Natural killer cell (primary cell): ENCODE data around the gene TMEM61. TPM values are rescaled to one million over a fixed set of nuclear protein-coding genes. Genes with fewer than 3 reads are reported as not detected.
"Not testable (repeated sequence)": the region's sequence is repeated elsewhere in the genome, so short reads cannot be mapped to it uniquely, and the experiment has no call there.

Experiments used
- ATAC-seq, 3 donors: fragments of 150-1000 bp in 2 of 3; fragments of 200-7000 bp in 1 of 3; cut with Tn5 transposase; 1 replicate in 1 of 3; 2 replicates in 2 of 3; pipeline ENCODE4 v1.10.0; 2021; ENCODE audit warnings: mild to moderate bottlenecking in 2 of 3, moderate library complexity in 2 of 3
- DNase-seq, 2 donors: peaks; one replicate each; pipeline versions ENCODE4 v3.0.0 to v3.0.0-alpha.2; 2013 to 2021; ENCODE audit warnings: mixed read lengths in 1 of 2
- H3K27ac ChIP-seq: one replicate; pipeline ENCODE4 v1.5.1; 2013; ENCODE audit warnings: mild to moderate bottlenecking, low read length
- H3K27me3 ChIP-seq: one replicate; pipeline ENCODE4 v1.6.1; 2013; ENCODE audit warnings: low read length; ENCODE audit not compliant: control insufficient read depth, insufficient read depth
- H3K36me3 ChIP-seq: one replicate; pipeline ENCODE4 v1.6.1; 2013; ENCODE audit warnings: low read length; ENCODE audit not compliant: control insufficient read depth, insufficient read depth
- H3K4me1 ChIP-seq: one replicate; pipeline ENCODE4 v1.6.1; 2013; ENCODE audit warnings: low read length; ENCODE audit not compliant: control insufficient read depth, insufficient read depth
- H3K4me3 ChIP-seq: one replicate; pipeline ENCODE4 v1.5.1; 2013; ENCODE audit warnings: low read length
- H3K9me3 ChIP-seq: one replicate; pipeline ENCODE4 v1.6.1; 2013; ENCODE audit warnings: low read length; ENCODE audit not compliant: control insufficient read depth, insufficient read depth
- H3K27ac Mint-ChIP-seq, 2 donors: one replicate each; pipeline ENCODE4 v1.8.0; 2022; ENCODE audit warnings: mild to moderate bottlenecking in 2 of 2, mixed read lengths in 2 of 2, moderate library complexity in 1 of 2
- H3K27me3 Mint-ChIP-seq, 2 donors: one replicate each; pipeline ENCODE4 v1.8.0; 2022; ENCODE audit warnings: low read depth in 2 of 2, mixed read lengths in 2 of 2
- H3K36me3 Mint-ChIP-seq: one replicate; pipeline ENCODE4 v1.8.0; 2022; ENCODE audit warnings: mixed read lengths
- H3K4me1 Mint-ChIP-seq, 2 donors: one replicate each; pipeline ENCODE4 v1.8.0; 2022; ENCODE audit warnings: mixed read lengths in 2 of 2
- H3K4me3 Mint-ChIP-seq: one replicate; pipeline ENCODE4 v1.8.0; 2022; ENCODE audit warnings: mild to moderate bottlenecking, moderate library complexity, mixed read lengths
- H3K9me3 Mint-ChIP-seq, 2 donors: one replicate each; pipeline ENCODE4 v1.8.0; 2022; ENCODE audit warnings: mixed read lengths in 2 of 2
- CTCF ChIP-seq: fragments of 200-600 bp; IDR thresholded peaks from one replicate; pipeline ENCODE4 v1.8.0; 2022; ENCODE audit warnings: antibody characterized with exemption
- WGBS: methylation state at CpG from one replicate; pipeline ENCODE4 v1.1.7; 2013; ENCODE audit warnings: missing lambda C conversion rate; ENCODE audit not compliant: insufficient coverage; 5-methylcytosine and 5-hydroxymethylcytosine counted together
- intact Hi-C: fragments of 100-400 bp; cut with micrococcal nuclease; formaldehyde crosslinking; loops from one replicate; pipeline ENCODE4 v1.14.2; 2022
- total RNA-seq, 4 donors: library from RNA; stranded (reverse); fragments of 120-200 nt in 1 of 4; gene quantifications; one replicate each; pipeline versions ENCODE4 v1.2.3 to v1.2.4, GENCODE V29; 2013 to 2022

The TMEM61 gene
- total RNA-seq, result not detected
- total RNA-seq (2013), result not detected

DNA sequence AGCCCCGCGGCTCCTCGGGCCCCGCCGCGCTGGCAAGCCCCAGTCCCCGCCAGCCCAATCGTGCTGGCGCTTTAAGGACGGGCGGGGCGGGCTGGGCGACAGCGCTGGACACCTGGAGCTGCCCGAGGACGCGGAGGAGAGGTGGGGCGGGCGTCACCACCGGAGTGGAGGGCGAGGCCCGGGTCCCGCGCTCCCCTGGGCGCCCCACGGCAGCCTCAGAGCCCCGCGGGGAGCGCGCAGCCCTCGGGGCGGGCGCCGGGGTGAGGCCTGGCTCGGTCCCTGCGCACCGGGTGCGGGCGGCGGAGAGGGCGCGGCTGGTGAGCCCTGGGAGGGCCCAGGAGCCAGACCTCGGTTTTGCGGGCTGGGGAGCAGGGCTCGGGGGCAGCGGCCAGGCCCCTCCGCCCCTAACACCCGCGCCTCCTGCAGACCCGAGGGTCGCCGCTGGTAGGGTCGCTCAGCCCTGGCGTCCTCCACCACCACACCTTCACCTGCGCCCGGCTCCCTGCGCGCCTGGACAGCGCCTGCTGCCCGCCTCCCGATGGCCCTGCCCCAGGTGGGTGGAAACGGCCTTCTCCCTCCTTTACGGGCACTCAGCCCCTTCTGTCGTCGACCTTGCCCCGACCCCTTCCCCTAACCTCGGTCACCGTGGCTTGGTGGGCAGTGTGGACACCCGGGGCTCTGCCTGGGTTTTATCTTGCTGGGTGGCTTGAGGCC, at the start of gene TMEM61:
TSS of gene TMEM61 (plus strand) at position 101 of the 714 bp plus-strand sequence. CDS start at position 539, 438 bp downstream.
- no peak for DNase-seq
- Histone ChIP-seq H3K36me3 (no peaks in the 10 kb centered on the region), H3K27me3 (peaks cover 6% of the 10 kb centered on the region), H3K4me1 (no peaks in the 10 kb centered on the region), H3K9me3 (no peaks in the 10 kb centered on the region), H3K4me3 (no peak within 1 kb of the TSS), H3K27ac (no peak within 1 kb of the TSS)
- Mint-ChIP-seq H3K27me3 (peaks cover 38 to 49% of the 10 kb centered on the region in 2 donors), H3K36me3 (no peaks in the 10 kb centered on the region), H3K4me1 (no peaks in the 10 kb centered on the region), H3K4me3 (no peak within 1 kb of the TSS), H3K27ac (no peak within 1 kb of the TSS), H3K9me3 (no peaks in the 10 kb centered on the region)
- ATAC-seq, result no peak
- intact Hi-C loops, result no loop called here
- 13% methylated on average over 69 of the region's 69 CpGs for WGBS
- no peak for TF ChIP-seq CTCF

- Mint-ChIP-seq H3K9me3 (no peaks in the 10 kb centered on the region), H3K4me1 (no peaks in the 10 kb centered on the region), H3K36me3 (no peaks in the 10 kb centered on the region), H3K27me3 (peaks cover 4 to 23% of the 10 kb centered on the region in 2 donors), H3K4me3 (no peak overlapping the region), H3K27ac (no peak overlapping the region)
- ATAC-seq (no peak), DNase-seq (no peak)
- H3K27me3 ChIP-seq, result no peaks in the 10 kb centered on the region
- intact Hi-C loops, result no loop called here
- H3K4me1 ChIP-seq, result no peaks in the 10 kb centered on the region
- no peak for TF ChIP-seq CTCF
- H3K36me3 ChIP-seq, result no peaks in the 10 kb centered on the region
- H3K27ac ChIP-seq, result no peak overlapping the region
- WGBS, result 94% methylated on average over 1 of the region's 1 CpG
- H3K9me3 ChIP-seq, result no peaks in the 10 kb centered on the region
- no peak overlapping the region for H3K4me3 ChIP-seq
Observed at GRCh38 chr1:54931275-54931840, 49.1 kb upstream of the TMEM61 start.

- H3K36me3 ChIP-seq, H3K4me1 Mint-ChIP-seq, H3K9me3 ChIP-seq, H3K27ac Mint-ChIP-seq, intact Hi-C loops, H3K4me3 Mint-ChIP-seq, H3K4me3 ChIP-seq, ATAC-seq, H3K4me1 ChIP-seq, DNase-seq, H3K36me3 Mint-ChIP-seq, H3K27ac ChIP-seq, H3K27me3 ChIP-seq, H3K9me3 Mint-ChIP-seq: not testable (repeated sequence)
- H3K27me3 Mint-ChIP-seq, result peaks cover 11 to 38% of the 10 kb centered on the region in 2 donors
- WGBS, result 87% methylated on average over 6 of the region's 6 CpGs
Observed at GRCh38 chr1:54934081-54934480, 46.3 kb upstream of the TMEM61 start.

DNA sequence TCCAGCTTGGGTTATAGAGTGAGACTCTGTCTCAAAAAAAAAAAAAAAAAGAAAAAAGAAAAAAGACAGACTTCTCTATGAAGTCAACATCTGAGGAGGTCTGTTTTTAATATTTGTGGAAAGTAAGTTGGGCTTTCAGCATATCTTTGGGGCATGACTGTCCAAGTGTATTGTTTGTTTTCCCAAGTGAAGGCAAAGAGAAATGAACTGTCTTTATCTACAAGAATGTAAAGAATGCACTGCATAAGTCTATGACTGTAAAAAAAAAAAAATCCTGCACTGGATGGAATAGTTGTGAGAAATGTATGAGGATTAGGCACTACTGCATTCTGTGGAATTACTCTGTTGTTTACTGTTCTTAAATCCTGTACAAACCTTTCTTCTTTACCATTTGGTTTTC, 45.6 kb upstream of the TMEM61 start:
- no peaks in the 10 kb centered on the region for H3K36me3 ChIP-seq
- ATAC-seq (no peak), DNase-seq (no peak)
- Mint-ChIP-seq H3K27ac (no peak overlapping the region), H3K36me3 (no peaks in the 10 kb centered on the region), H3K9me3 (no peaks in the 10 kb centered on the region), H3K27me3 (peaks cover 11 to 38% of the 10 kb centered on the region in 2 donors), H3K4me3 (no peak overlapping the region), H3K4me1 (no peaks in the 10 kb centered on the region)
- H3K9me3 ChIP-seq, result no peaks in the 10 kb centered on the region
- no peak for TF ChIP-seq CTCF
- H3K4me1 ChIP-seq, result no peaks in the 10 kb centered on the region
- no peaks in the 10 kb centered on the region for H3K27me3 ChIP-seq
- intact Hi-C loops, result no loop called here
- no peak overlapping the region for H3K27ac ChIP-seq
- H3K4me3 ChIP-seq, result no peak overlapping the region
